Stimulated activated CD8-positive, alpha-beta memory T cell treated with anti-CD3 and anti-CD28 coated beads, Interleukin-12 subunit alpha, Interleukin-12 subunit beta, amount 100 ng/mL, for 1 hour (primary cell): ENCODE results near the gene CDSN.
"Not testable (repeated sequence)": the region's sequence is repeated elsewhere in the genome, so short reads cannot be mapped to it uniquely, and the experiment has no call there.

Experiments used
- DNase-seq: peaks from one replicate; pipeline ENCODE4 v3.0.0-alpha.2; 2020; ENCODE audit warnings: low read depth

Gene CDSN

GRCh38 chr6:31120151-31120915 is at the start of gene CDSN:
CDSN (minus strand) TSS chr6:31120446; CDS start chr6:31120419, 27 bp downstream.
- no peak for DNase-seq

DNA sequence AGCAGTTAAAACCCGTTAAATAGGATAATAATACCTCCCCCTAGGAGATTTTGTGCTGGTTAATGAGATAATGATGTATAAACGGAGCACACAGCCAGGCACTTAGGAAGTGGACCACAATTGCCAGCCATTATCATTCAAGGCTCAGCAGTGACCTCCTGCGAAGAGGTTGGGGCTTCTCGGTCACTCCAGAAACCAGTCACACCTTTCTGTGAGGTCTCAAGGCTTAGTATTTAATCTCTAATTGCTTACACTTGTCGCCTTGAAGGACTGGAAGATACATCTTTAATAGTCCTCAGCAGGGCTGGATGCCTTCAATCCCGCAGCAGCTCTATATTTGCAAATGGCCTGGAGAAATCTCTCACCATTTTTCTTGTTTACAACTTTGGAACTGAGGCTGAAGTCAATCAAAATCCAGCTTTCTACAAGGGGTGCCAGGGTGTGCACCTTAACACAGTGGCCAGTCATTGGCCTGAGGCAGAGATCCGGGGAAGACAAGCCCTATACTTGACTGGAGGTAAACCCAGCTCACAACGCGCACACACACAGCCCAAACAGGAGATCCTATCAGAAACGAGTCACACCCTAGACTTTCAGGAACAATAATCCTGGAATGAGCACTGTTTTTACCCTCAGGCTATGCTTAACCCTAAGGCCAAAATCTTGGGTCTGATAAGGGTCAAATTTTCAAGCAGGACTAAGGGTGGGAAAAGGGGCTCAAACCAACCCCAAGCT is 49.0 kb upstream of the CDSN start:
- no peak for DNase-seq

GRCh38 chr6:31168606-31169005 is 48.4 kb upstream of the CDSN start:
- DNase-seq = no peak

DNA sequence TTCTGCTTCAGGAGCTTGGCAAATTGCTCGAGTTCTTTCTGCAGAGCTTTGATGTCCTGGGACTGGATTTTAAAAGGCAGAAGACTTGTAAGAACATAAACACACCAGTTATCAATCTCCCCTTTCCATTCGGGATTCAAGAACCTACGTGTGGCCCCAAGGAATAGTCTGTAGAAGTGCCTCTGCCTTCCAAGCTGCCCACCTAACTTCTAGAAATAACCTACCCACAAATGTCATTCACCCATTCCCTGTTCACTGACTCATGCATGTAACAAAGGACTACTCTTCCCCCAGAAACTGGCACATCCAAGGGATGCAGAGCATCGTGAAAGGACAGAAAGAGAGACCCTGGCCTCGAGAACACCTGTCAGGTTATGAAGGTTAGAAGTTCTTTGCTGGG is 45.7 kb upstream of the CDSN start:
- DNase-seq = no peak

- not testable (repeated sequence) for DNase-seq
These were observed 45.0 kb upstream of the CDSN start for GRCh38 chr6:31165064-31165832.

DNA sequence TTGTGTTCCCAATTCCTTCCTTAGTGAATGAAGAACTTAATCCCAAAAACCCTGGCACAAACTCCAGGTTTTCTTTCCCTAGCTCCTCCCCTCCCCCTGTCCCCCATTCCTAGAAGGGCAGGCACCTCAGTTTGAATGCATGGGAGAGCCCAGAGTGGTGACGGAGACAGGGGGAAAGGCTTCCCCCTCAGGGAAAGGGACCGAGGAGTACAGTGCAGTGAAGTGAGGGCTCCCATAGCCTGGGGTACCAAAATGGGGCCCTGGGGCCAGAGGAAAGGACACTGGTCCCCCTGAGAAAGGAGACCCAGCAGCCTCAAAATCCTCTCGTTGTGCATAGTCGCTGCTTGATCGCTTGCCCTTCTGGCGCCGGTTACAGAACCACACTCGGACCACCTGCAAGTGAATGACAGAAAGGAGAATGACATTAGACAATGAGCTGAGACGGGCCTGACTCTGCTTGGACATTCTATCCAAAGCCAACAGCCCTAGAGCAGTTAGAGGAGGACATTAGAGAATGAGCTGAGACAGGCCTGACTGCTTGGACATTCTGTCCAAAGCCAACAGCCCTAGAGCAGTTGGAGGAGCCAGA is 44.3 kb upstream of the CDSN start:
- DNase-seq = not testable (repeated sequence)

GRCh38 chr6:31163922-31164321 is 43.7 kb upstream of the CDSN start:
- DNase-seq = no peak

- DNase-seq = no peak
These were observed 42.4 kb upstream of the CDSN start for GRCh38 chr6:31162463-31163165.

GRCh38 chr6:31161216-31162126 is 41.2 kb upstream of the CDSN start:
- DNase-seq = no peak

DNA sequence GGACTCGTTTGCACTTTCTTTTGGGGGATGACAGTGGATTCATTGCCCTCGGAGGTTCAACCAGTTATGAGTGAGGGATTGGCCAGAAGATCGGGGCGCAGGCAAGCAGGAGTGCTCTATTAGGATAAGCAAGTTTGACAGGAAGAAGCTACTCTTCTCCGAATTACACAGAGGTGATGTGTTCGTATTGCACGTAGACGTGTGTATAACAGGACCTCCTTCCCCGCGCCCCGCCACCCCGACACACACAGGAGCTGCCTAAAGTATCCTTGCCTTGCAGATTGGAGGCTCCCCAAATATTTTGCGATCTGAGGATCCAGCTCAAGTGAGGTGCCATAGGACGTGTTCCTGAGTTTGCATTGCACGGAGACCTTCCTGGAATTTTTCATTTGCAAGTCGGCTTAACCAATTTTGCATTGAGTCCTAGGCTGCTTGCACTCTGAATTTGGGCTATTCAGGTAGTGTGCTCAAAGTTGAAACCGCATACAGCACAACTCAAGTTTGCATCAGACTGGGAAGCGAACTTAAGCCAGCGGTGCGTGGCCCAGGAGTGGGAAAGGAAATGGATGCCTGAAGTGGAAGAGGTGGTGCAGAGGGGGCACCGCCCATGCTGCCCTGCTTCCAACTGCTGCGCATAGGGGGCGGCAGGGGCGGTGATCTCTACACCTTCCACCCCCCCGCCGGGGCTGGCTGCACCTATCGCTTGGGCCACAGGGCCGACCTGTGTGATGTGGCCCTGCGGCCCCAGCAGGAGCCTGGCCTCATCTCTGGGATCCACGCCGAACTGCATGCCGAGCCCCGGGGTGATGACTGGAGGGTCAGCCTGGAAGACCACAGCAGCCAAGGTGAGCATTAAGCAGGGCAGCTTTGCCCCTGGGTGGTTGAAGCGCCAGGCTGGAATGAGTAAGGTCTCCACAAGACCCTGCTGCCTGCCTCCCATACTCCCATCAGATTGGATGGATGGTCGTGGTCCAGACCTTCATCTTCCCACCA is 38.9 kb upstream of the CDSN start:
- no peak for DNase-seq

GRCh38 chr6:31158140-31158862 is 38.1 kb upstream of the CDSN start, which contains the start of gene TCF19:
TCF19 (plus strand) TSS chr6:31158589; CDS start chr6:31159470, 881 bp downstream.
- peak; percentile 99 for DNase-seq

- DNase-seq = no peak
These were observed 37.4 kb upstream of the CDSN start, which contains the start of gene CCHCR1 for GRCh38 chr6:31157513-31158139. CCHCR1 (minus strand) TSS chr6:31157802; CDS start chr6:31157600, 202 bp downstream.

- no peak for DNase-seq
These were observed 36.4 kb upstream of the CDSN start for GRCh38 chr6:31156641-31157040.

DNA sequence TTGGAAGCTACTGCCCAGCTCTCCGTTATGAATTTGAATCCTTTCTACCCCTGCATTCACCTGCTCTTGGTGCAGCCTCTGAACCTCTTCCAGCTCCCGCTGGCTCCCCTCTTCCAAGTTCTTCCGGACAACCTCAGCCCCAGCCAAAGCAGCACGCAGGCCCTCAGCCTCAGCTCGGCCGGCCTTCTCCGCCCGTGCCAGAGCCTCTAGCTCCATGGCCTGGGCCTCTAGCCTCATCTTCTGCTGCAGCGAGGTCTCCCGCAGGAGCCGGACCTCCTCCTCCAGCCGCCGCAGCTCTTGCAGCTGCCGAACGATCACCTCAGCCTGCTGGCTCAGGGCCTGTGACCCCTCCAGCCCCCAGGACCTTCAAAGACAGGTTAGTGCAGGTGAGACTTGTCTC is 34.2 kb upstream of the CDSN start:
- no peak for DNase-seq

DNA sequence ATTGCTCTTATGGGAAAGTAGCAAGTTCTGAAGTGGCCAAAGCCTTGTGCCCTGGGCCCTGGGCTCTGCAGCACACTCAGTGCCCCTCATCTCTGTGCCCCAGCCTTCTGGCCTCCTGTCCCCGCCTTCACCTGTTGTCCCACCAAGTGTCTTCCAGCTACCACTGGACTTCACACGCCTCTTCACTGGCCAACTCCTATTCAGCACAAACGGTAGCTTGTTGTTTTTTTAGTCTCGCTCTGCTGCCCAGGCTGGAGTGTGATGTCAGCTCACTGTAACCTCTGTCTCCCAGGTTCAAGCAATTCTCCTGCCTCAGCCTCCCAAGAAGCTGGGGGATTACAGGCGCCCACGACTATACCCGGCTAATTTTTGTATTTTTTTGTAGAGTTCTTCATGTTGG is 32.5 kb upstream of the CDSN start:
- no peak for DNase-seq

DNA sequence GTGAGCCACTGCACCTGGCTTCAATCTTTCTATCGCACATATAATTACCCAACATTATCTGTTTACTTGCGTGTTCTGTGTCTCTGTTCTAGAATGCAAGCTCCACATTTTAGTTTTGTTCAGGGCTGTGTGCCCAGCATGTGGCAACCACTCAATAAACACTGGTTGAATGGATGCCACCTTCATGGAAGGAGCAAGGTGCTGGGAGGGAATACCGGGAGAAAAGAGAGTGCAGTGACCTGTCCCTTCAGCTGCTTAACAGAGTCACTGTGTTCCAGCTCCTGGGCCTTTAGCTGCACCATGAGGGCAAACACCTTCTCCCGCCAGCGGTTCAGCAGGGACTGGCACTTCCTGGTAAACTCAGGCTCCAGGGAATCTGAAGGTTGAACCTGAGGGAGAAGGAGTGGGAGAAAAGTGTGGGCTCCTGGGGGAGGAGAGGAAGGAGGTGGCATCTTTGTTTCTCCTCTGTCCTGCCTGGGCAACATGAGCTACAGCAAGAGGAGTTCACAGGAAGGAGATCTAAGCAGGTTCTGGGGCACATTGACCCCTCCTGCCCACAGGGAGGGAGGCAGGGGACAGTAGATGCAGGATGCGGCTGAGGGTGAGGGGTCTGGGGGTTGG is 29.7 kb upstream of the CDSN start:
- no peak for DNase-seq

- no peak for DNase-seq
These were observed 25.1 kb upstream of the CDSN start for GRCh38 chr6:31145386-31145785.

DNA sequence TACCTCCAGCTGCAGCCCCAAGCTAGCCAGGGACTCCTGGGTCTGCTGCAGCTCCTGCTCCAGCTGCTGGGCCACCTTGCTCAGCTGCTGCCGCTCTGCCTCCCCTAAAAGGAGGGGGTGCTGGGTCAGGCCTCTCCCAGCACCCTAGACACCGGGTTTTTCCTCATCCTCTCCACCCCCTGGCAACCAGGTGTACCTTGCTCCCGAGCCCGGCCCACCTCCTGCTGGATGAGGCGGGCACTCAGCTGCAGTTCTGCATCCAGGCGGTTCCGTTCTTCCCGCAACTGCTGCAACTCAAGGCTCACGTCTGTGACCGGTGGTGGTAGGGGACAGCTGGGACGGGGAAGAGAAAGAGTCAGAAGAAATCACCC is 24.7 kb upstream of the CDSN start:
- no peak for DNase-seq
